ENCODE measurements around the gene NME3. TPM values are rescaled to one million over a fixed set of nuclear protein-coding genes. Genes with fewer than 3 reads are reported as not detected.
A peak's percentile ranks its signal among the peaks of the same experiment; 100 is the strongest.

Gene NME3
- total RNA-seq, 4 donors from 2014 or later: 69.3 to 150 (median 126) TPM

GRCh38 chr16:1818204-1818872, 47.0 kb upstream of the NME3 start:
- TF ChIP-seq CTCF (IDR thresholded peaks at IDR 0.05) (no peak), POLR2A (IDR thresholded peaks at IDR 0.05) (no peak)
- no peaks in the 10 kb centered on the region for H3K9me3 ChIP-seq
- H3K4me1 ChIP-seq: peaks cover 0 to under 1% (median 0%) of the 10 kb centered on the region in 4 donors
- no peaks in the 10 kb centered on the region for H3K27me3 ChIP-seq
- no peak overlapping the region for H3K27ac ChIP-seq
- peak in 1 of 3 donors; percentile 40 for DNase-seq
- no peak overlapping the region for H3K4me3 ChIP-seq
- H3K36me3 ChIP-seq: peaks cover 0 to 74% (median 4%) of the 10 kb centered on the region in 3 donors

DNA sequence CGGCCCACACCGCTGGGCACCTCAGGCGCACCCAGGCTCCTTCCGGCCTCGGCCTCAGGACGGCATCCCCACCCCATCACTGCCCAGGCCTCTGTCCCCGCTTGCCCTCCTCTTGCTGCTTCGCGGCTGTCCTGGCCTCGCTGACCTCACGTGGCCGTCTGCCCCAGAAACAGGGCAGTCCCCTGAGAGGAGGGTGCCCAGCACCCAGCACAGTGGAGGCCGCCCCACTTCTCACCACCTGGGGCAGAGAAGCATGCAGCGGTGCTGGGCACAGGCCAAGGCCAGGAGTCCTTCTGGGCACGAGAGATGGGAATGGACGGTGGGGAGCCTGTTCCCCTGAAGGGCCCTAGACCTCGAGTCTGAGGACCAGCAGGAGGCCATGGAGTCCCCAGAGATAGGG, 46.4 kb upstream of the NME3 start:
- H3K4me3 ChIP-seq: no peak overlapping the region
- peak in 1 of 3 donors; percentile 38 for DNase-seq
- no peak for TF ChIP-seq POLR2A (IDR thresholded peaks at IDR 0.05)
- H3K4me1 ChIP-seq: no peaks in the 10 kb centered on the region
- H3K27me3 ChIP-seq: no peaks in the 10 kb centered on the region
- no peak overlapping the region for H3K27ac ChIP-seq
- H3K9me3 ChIP-seq: no peaks in the 10 kb centered on the region
- peaks cover 0 to 71% (median 4%) of the 10 kb centered on the region in 3 donors for H3K36me3 ChIP-seq

- Histone ChIP-seq H3K9me3 (no peaks in the 10 kb centered on the region), H3K27me3 (no peaks in the 10 kb centered on the region), H3K4me1 (no peaks in the 10 kb centered on the region), H3K36me3 (peaks cover 0 to 66% (median 4%) of the 10 kb centered on the region in 3 donors), H3K27ac (no peak overlapping the region), H3K4me3 (no peak overlapping the region)
- TF ChIP-seq POLR2A (IDR thresholded peaks at IDR 0.05): no peak
- no peak for TF ChIP-seq CTCF (IDR thresholded peaks at IDR 0.05)
- no peak for DNase-seq
These were observed 45.9 kb upstream of the NME3 start for GRCh38 chr16:1817276-1817589.

GRCh38 chr16:1816396-1817275, 45.3 kb upstream of the NME3 start:
- peak in 1 of 3 donors; percentile 35 for DNase-seq
- H3K9me3 ChIP-seq: no peaks in the 10 kb centered on the region
- H3K4me1 ChIP-seq: no peaks in the 10 kb centered on the region
- H3K4me3 ChIP-seq: no peak overlapping the region
- no peaks in the 10 kb centered on the region for H3K27me3 ChIP-seq
- TF ChIP-seq CTCF (IDR thresholded peaks at IDR 0.05) (no peak), POLR2A (IDR thresholded peaks at IDR 0.05) (no peak)
- no peak overlapping the region for H3K27ac ChIP-seq
- H3K36me3 ChIP-seq: peaks cover 0 to 60% (median 4%) of the 10 kb centered on the region in 3 donors

DNA sequence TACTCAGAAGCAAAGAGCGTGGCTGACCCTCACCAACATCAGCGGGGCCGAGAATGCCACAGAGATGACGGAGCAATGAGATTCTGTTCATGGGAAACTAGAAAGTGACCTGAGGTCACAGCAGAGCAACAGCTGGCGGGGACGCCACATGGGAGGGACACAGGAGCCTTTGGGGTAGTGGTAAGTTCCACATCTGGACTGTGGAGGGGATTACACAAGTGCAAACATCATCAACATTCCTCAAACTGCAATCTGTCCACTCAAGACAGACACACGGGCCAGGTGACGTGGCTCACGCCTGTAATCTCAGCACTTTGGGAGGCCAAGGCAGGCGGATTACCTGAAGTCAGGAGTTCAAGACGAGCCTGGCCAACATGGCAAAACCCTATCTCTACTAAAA, 44.1 kb upstream of the NME3 start:
- TF ChIP-seq CTCF (IDR thresholded peaks at IDR 0.05) (no peak), POLR2A (IDR thresholded peaks at IDR 0.05) (no peak)
- Histone ChIP-seq H3K27ac (no peak overlapping the region), H3K4me1 (no peaks in the 10 kb centered on the region), H3K36me3 (peaks cover 0 to 53% (median 4%) of the 10 kb centered on the region in 3 donors), H3K4me3 (no peak overlapping the region), H3K27me3 (no peaks in the 10 kb centered on the region), H3K9me3 (no peaks in the 10 kb centered on the region)
- DNase-seq: no peak

DNA sequence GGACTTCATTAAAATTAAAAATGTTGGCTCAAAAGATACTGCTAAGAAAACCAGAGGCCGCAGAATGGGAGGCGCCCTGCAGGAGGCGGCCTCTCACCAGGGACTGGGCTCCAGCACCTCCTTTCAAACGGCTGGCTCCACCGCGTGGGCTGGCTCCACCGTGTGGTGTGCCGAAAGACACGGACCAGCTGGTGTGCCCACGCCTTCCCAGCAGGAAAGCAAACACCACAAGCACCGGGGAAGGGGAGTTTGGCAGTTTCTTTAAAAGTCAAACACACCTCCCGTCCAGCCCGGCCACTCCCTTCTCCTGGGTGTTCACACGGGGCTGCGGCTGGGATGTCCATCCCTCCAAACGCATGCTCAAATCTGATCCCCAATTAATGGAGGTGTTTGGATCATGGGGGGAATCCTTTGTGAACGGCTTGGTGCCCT, 41.4 kb upstream of the NME3 start:
- peak in 4 of 6 experiments; percentile 41 to 72 (median 66) for TF ChIP-seq CTCF (IDR thresholded peaks at IDR 0.05)
- no peak for TF ChIP-seq POLR2A (IDR thresholded peaks at IDR 0.05)
- Histone ChIP-seq H3K27me3 (no peaks in the 10 kb centered on the region), H3K4me3 (no peak overlapping the region), H3K36me3 (peaks cover 0 to 51% (median 4%) of the 10 kb centered on the region in 3 donors), H3K4me1 (no peaks in the 10 kb centered on the region), H3K9me3 (no peaks in the 10 kb centered on the region), H3K27ac (peak overlapping the region in 1 of 4 donors; percentile 39)
- DNase-seq: peak; percentile 36 to 81 (median 80)

Measured in Peyer's patch (tissue), 4 donors.